GM19238 (cell line): ENCODE results near the gene SPATA21.
"Not testable (repeated sequence)": the region's sequence is repeated elsewhere in the genome, so short reads cannot be mapped to it uniquely, and the experiment has no call there.

Source experiments
- DNase-seq: peaks from one replicate; pipeline ENCODE4 v3.0.0; 2011; ENCODE audit warnings: low spot score; ENCODE audit not compliant: insufficient read length

SPATA21 gene, protein sequence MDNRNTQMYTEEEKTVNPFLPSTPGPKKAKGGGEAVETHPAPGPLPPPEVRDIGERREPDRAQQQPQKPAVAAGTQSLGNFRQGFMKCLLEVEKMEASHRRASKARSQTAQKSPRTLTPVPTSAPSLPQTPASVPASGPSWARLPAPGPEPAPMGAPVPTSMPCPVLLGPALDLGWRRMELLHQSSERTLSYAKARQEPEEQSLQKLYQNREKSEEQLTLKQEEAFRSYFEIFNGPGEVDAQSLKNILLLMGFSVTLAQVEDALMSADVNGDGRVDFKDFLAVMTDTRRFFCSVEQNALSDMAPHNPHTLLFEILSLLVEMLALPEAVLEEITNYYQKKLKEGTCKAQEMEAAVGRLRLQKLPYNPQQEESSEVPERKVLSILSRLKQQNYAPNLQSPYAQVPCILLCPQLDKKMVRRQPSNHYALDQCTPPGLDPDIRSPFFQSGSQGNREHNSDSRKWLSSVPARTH

DNA sequence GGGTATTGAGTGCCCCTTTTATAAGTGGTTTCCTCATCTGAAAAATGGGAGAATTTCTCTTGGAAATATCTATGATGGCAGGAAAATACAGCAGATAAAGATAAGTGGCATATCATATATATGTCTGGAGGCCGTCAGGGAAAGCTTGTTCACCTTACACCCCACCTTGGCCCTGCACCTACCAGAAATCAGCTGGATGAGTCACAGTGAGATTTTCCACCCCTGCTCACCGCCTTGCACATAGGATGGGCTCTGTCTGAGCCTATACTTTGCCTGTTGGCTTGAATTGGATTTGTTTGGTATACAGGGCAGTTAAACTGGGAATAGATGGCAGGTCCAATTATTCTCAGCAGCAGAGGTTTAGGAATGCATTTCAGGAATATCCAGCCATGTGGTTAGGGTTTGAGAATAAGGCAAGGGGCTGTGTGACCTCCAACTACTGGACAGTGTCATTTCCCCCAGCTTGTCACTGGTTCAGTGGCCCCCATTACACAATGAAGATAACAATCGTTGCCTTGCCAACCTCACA, at the start of gene SPATA21:
SPATA21 (minus strand) TSS at position 479 of the 529 bp plus-strand sequence. CDS start 6,053 bp downstream, outside the sequence.
- no peak for DNase-seq

GRCh38 chr1:16487011-16487410, 49.8 kb upstream of the SPATA21 start:
- DNase-seq: not testable (repeated sequence)

DNA sequence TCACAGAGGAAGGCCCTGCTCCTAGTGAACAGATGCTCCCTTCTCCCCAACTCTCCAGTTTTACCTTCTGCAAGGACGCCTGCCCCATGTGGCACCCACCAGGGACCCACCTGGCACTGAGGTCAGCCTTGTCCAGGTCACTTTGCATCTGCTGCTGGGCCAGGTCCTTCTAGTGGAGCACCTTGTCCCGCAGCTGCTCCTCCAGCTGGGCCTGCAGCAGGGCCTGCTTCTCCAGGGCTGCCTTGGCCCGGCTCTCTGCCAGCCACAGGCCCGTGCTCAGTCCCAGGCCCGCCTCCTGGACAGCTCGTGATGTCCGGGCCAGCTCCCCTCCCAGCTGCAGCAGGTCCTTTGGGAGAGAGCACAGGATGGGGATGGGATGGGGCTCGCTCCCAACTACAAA, 49.1 kb upstream of the SPATA21 start:
- not testable (repeated sequence) for DNase-seq

- no peak for DNase-seq
These were observed 47.7 kb upstream of the SPATA21 start for GRCh38 chr1:16484931-16485330.

GRCh38 chr1:16484501-16484835, 47.2 kb upstream of the SPATA21 start:
- no peak for DNase-seq

GRCh38 chr1:16483639-16484500, 46.6 kb upstream of the SPATA21 start:
- not testable (repeated sequence) for DNase-seq

GRCh38 chr1:16483146-16483545, 45.9 kb upstream of the SPATA21 start:
- DNase-seq: not testable (repeated sequence)

GRCh38 chr1:16478091-16478490, 40.9 kb upstream of the SPATA21 start:
- DNase-seq: no peak

DNA sequence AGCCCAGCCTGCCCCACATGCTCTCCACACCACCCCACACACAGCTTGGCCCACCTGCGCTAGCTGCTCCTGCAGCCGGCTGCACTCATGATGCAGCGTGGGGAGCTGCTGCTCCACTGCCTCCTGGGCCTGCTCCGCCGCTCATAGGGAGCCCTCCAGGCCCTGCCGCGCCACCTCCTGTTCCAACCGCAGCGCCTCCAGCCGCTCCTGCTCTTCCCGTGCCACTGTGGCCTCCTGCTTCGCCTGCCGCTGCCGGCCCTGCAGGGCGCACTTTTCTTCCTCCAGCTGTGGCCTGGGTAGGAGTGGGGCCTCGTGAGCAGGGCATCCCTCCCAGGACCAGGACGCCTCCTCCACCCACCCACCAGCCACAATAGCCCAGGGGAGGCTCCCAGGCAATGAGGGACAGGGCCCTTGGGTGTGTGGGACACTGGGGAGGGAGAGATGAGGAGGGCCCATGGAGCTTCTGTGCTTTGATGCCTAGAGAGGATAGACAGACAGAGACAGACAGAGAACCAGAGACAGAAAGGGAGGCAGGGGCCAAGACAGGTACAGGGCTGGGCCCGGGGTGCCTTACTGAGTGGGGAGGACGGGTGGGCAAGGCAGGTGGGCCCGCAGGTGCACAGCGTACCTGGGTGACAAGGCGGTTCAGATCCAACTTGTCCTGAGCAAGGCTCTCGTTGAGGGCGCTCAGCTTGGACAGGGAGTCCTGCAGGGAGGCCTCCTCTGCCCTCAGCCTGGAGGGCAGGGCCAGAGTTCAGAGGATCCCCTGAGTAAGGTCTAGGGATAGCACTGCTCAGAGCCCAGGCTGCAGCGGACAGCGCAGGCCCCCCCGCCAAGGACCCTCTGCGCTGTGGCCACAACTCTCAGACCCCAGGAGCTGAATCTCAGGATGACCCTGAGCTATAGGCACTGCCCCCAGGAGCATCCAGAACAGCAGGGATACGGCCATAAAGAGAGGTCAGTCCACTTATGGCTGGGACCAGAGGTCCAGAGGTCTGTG, 38.8 kb upstream of the SPATA21 start:
- not testable (repeated sequence) for DNase-seq

GRCh38 chr1:16474891-16475290, 37.7 kb upstream of the SPATA21 start:
- not testable (repeated sequence) for DNase-seq

DNA sequence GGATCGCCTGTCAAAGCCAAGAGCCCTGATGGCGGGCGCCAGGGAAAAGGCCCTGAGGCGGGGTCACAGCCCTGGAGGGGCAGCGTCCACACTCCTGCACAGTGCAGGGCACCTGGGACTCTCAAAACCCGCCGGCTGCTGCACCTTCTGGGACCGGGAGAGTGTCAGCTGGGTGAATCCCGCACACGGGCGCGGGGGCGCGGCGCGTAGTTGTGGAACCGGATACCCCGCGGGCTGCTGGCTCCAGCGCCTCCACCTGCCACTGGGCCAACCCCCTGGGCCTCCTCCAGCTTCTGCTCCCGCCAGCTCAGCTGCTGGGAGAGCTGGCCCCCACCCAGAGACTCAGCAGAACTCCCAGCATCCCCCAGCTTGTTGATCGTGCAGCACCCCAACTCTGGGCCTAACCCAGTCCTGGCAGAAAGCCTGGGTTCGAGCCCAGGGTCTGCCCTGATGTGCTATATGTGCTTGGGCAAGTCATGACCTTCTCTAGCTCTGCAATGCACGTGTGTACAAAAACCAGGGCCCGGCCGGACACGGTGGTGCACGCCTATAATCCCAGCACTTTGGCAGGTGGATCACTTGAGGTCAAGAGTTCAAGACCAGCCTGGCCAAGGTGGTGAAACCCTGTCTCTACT, 37.1 kb upstream of the SPATA21 start:
- no peak for DNase-seq

GRCh38 chr1:16468558-16468957, 31.3 kb upstream of the SPATA21 start:
- DNase-seq: no peak

- no peak for DNase-seq
These were observed 27.8 kb upstream of the SPATA21 start for GRCh38 chr1:16464917-16465625.

DNA sequence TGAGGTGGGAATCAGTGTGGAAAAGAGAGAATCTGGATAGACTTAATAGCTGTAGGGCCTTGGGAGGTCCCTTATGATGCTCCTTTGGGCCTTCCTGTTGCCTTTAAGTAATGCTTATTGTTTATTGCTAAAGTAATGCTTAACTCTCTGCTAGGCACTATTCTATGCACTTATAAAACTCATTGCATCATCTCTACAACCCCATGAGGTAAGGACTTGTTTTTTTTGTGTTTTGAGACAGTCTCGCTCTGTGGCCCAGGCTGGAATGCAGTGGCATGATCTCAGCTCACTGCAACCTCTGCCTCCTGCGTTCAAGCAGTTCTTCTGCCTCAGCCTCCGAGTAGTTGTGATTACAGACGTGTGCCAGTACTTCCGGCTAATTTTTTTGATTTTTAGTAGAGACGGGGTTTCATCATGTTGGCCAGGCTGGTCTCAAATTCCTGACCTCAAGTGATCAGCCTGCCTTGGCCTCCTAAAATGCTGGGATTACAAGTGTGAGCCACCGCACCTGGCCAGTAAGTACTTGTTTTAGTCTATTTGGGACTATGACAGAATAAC, 25.6 kb upstream of the SPATA21 start:
- no peak for DNase-seq

- DNase-seq: no peak
These were observed 24.5 kb upstream of the SPATA21 start for GRCh38 chr1:16461681-16462080.

DNA sequence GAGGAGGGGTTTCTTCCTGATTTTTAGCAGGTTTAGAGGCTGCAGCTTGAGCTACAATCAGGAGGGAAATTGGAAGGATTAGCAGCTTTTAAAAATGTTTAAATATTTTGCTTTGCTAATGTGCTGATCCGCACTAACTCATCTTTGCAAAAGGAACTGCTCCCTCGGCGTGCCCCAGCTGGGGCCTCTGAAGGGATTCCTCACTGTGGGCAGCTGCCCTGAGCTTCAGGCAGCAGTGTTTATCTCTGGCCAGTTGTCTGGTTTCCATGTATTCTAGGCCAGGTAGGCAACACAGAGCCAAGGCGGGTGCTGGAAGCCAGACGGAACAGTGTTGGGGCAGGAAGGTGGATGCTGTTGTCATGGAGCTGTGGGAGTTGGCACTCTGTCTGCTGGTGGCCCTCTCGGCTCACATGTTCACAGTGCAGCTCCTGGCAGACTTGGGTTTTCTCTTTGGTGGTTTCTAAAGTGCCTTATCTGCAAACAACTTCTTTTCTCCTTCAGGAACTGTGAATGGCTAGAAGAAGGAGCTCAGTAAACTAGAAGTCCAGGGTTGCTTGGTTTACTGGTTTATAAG, 22.2 kb upstream of the SPATA21 start:
- DNase-seq: no peak

DNA sequence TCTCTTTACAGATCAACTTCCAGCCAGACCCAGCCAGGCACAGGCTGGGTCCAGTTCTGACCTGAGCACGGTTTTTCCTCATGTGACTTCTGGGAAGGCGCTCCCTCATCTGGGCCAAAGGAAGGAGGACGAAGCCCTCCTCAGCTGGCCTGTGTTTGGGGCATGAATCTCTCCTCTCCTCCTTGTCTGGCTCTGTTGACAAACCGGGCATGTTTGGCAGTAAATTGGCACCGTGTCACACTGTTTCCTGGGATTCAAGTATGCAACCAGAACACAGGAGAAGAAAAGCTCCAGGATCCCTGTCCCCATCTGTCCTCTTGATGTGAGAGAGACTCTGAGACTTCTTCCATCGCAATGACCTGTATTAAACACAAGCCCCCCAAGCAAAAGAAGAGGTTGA, 21.6 kb upstream of the SPATA21 start:
- DNase-seq: no peak

DNA sequence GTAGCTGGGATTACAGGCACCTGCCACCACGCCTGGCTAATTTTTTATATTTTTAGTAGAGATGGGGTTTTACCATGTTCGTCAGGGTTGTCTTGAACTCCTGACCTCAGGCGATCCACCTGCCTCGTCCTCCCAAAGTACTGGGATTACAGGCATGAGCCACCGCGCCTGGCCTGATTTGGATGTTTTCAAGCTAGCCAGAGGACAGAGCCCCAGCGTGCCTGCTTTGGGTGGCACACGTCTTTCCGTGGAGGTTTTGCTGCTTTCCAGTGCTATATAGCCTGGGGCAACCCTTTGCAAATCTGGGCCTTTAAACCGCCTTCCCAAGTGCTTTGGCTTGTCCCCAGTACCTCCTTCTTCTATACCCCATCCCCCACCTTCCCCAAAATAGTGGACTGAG, 18.9 kb upstream of the SPATA21 start:
- DNase-seq: not testable (repeated sequence)

GRCh38 chr1:16454909-16455308, 17.7 kb upstream of the SPATA21 start:
- not testable (repeated sequence) for DNase-seq
